UCSD-AML1 (cell line): ENCODE measurements around the gene TCF7L2.
"Not testable (repeated sequence)": the region's sequence is repeated elsewhere in the genome, so short reads cannot be mapped to it uniquely, and the experiment has no call there.

ENCODE experiments used
- DNase-seq: peaks from one replicate; lab custom pipeline; 2025; ENCODE audit not compliant: unreplicated experiment; lab: John Stamatoyannopoulos, UW

Gene TCF7L2

DNA sequence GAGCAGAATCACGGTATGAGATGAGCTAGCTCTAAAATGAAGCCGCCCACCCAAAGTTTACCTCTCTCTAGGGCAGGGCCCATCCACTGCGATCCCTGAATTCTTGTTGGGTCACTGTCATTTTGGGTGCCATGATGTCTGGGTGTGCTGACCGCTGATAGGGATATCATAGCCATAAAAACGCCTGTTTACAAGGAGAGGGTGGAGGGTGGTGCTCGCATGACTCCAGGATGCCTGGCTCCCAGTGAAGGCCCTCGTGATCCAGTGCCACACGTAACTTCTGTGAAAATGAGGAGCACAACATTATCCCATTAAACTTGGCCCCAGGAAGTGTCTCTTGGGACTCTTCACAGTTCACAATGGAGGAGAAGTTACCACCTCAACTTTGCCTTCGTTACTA is 139.5 kb downstream of the TCF7L2 start:
- DNase-seq = no peak

DNA sequence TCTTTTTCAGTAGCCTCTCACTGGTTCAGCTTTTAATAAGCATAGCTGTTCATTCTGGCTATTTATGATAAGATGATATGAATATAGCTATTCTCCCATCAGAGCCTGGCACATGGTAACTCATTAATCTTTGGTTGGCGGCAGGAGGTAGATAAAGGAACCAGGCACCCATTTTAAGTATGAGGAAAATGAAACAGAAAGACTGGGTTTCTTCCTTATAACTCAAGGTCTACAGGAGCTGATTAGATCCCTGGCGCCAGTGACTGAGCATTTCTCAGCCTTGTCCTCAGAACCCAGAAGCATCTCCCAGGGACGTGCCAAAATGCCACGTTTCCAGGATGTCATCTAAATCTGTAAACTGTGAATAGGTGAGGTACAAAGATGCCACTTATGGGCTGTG is 141.9 kb downstream of the TCF7L2 start:
- DNase-seq = no peak

DNA sequence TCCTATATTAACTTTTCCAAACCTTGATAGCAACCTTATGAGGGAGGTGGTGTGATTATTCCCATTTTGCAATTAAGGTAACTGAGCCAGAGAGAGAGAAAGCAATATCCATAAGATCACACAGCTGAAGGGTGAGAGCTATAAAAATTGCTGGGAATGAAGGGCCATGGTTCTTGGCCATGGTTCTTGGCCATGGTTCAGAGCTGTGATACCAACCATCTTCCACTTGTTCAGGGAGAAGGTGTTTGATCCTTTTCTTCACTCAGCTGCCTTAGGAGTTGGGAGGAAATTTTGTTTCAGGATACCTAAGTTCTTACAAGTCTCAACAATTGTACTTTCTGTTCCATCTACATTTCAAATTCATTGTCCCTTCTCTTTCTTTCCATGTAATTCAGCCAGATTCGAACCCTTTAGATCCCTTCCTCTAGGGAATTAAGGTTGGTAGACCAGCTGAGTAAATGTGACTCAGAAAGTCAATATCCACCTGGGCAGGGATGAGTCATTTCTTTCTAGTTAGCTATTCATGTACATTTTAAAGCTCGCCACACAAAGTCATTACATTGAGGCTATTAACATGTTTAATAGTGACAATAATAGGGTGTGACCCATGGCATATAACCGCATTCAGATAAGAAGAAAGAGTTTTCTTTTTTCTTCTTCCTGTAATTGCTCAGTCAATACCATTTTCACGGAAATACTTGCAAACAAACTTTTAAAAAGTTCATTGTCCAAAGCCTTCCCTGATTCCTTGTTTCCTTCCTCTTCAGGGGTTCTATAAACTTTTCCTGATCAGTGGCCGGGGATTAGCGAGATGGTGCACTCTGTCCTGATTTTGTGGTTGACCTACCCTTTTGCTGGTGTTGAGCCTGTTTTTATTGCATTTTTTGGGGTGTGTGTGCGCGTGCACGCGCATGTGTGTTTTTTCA is 143.4 kb downstream of the TCF7L2 start:
- DNase-seq = peak; percentile 39

DNA sequence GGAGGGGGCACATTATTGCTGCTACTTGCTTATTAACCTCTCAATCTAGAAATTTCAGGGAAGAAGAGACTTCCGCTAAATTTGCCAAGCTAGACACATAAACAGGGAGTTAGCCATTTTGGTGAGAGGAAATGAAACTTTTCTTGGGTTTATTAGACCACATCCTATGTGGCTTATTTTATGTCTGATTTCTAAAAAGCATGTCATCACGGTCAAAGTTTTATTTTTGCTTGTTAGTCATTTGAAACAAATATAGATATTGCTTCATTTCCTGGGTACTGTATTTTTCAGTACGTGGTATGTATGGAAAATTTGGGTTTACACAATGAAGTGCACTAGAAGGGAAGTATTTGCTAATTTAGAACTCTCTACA is 144.1 kb downstream of the TCF7L2 start:
- DNase-seq = no peak

DNA sequence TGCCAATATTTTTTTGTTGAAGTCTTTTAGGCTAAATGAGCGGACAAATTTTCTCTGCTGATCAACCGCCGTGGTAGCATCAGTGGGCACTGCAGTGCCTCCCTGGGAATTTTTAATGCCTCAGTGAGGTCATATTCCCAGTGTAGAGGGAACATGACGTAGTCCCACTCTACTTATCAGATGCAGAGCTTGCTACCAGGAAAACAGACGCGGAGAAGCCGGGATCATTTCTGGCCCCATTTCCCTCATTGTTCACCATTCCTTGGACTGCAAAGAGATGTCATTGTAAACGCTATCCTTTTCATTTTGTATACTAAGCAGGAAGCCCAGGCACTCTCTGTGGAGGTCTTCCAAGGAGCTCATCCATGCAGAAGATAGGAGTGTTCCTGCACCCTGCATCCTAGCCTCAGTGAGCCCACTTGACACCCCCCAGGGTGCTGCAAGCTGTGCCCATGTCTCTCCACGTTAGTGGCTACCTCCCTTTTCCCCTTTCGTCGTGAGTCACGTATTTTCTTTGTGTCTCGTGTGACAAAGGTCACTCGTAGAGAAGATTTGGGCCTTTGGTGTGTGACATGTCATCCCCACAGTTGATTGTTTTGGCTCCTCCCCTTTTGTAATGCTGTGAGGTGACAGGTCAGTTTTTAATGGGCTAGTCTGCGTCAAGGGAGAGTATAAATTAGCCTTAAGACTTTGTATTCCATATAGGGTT is 145.5 kb downstream of the TCF7L2 start:
- no peak for DNase-seq

DNA sequence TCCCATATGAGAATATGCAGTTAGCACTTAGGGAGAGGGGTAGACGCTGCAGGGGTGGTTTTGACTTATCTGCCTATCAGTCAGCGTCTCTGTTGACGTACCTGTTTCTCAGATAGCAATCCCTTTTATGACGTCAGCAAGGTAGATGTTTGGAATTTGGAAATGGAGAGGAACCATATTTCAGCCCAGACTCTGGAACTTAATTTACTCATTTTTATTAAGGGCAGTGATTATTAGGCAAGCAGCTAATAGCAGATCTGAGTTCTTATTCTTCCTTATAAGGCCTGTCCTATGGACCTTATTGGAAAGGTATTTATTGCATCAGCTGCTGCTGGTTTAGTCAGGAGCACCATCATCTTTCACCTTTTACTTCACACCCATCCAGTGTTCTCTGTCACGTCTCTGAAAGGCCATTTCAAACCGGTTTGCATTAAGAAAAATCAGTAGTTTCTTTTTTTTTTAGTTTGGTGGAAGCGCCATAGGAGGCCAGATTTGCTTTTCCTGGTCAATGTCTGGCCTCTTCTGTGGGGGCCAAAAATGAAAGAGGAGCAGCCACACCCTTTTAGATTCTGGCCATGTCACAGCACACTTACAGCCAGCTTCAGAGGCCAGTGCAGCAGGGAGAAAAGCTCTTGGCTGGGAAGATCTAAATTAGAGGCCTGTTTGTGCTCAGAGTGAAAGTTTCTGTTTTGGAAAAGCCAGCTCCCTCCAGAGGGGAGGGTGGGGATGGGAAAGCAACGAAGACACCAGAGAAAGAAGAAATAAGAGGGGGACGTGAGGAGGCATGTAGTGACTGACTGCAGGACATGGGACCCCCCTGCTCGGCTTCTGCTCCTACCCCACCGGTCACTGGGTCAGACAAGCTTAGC is 146.3 kb downstream of the TCF7L2 start:
- no peak for DNase-seq

DNA sequence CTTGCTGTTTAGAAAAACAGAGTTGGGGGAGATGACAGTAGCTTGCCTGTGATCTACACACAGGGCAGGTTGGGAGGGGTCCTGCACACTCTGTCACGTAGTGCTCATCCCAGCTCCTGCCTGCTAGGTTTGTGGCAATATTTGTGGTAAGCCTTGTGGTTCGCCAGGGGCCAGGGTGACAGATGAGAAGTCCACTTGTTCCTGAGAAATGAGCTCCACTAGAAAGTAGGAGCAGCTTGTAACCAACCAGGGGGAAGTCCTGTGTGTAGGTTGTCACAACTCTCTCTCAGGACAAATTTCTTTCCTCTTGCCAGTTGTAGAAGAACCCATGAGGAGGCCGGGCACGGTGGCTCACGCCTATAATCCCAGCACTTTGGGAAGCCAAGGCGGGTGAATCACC is 147.0 kb downstream of the TCF7L2 start:
- DNase-seq = peak; percentile 26

DNA sequence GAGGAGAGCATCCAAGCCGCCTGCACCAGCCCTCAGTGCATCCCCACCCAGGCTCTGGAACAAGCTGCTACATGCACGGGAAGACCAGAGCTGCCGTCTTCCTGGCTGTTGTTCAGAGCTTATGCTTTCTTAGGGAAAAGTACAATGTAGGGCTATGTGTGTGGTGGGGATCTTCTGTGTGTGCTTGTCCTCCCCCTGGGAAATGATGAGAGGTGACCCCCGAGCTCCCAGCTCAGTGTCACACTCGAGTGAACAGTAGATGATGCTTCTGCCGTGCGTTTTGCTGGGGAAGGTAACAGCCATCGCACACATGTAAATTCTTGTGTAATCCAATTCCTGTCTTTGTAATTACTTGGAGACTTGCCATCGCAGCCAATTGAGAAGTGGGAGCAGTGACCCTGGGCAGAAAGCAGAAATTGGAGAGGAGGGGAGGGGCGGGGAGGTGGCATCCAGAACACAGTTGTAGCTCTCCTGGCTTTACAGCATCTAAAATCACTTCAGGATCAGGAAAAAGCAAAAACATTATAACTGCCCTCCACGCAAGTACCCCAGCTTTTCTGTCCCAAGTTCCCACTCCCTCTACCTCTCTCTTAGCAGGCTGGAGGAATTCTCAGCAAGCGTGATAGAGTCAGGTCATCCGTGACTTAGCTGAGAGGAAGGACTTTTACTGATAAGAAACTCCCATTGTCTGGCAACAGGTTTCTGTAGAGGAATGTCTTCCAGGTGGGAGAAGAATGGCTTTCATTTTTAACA is 149.6 kb downstream of the TCF7L2 start:
- no peak for DNase-seq

DNA sequence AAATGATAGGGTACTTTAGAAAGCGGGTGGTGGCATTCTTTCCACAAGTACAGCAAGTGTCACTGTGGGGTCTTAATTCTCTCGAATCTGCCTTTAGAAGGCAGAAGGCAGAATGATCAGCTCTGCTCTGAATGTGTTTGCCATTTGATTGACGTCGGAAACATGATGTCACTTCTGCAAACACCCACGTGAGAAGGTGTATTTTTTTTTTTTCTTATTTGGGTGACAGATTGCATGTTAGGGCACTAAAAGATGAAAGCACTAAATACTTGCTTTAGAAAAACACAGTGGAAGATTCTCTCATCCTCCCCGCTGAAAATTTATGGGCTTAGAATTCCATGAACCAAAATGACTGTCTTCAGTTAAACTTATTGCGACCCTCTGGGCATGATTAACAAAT is 150.2 kb downstream of the TCF7L2 start:
- DNase-seq = no peak

DNA sequence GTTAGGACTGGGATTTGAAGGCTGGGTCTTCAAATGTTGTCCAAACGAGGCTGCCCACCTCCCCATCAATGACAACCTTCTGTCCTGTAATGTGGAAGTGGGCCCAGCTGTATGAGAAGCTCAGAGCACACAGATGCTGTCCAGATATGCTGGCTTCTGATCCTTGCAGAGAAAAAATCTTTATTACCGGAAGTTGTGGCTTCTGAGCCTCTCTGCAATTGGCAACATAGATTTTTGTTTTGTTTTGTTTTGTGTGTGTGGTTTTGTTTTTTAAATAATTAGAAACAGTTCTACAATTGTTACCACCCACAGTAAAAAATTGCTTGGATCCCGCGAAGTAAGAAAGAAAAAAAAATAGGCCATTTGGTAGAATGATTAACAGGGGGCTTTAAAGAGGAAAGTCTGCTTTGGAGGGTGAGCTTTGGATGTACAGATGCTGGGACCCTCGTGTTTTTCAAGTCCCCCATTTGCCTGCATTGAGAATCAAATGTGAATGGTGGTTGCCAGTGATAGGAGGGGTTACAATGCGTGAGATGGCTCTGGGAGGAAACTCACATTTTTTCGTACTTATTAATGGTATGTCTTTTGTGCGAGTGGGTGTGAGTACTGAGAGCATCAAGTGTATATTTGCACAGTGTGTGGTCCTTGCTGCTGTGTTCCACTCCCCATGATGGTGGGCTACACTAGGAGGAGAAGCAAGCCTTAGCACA is 153.2 kb downstream of the TCF7L2 start:
- DNase-seq = no peak

DNA sequence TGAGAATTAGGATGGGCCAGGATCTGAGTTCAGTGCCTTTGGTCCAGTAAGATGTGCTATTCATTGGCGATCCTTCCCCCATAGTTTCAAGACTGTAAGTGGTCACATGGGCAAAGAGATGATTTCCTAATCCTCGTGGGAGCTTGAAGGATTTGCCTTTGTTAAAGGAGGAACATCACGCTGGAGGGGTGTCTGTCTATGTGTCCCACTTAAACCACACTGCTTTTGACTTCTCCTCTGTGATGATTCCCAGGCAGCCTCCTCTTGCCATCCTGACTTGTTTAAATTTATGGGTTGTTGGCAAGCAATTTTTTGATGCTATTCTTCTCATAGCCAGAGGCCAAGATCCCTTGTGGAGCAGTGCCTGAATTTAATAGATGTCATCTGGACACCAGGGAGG is 154.0 kb downstream of the TCF7L2 start:
- DNase-seq = no peak

DNA sequence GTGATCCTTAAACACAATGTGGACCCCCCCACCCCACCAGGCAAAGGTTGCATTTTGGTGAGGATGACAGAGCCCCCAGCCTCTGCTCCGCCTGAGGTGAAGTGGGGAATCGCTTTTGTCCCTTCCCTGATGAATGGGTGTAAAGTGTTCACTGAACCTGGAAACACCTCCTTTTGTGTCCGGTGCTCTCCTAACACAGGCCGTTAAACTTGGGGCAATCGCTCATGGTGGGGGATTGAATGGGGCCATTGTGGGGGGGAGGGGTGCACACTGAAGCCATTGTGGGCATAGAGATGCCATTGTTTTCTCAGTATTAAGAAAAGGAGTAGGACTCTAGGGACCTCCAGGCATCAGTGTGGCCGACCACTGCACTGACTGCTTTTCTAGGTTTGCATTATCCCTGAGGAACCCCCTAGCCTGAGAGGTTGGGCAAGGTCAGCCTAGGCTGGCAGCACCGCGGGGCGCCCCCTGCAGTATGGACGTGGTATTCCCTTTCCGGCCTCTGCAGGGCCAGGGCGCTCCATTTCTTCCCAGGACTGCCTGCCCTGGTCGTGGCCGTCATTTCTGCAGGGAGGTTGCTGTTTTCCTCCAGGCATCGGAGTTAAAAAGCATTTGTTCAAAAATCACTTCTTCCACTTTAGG is 158.3 kb downstream of the TCF7L2 start:
- DNase-seq = peak; percentile 39

DNA sequence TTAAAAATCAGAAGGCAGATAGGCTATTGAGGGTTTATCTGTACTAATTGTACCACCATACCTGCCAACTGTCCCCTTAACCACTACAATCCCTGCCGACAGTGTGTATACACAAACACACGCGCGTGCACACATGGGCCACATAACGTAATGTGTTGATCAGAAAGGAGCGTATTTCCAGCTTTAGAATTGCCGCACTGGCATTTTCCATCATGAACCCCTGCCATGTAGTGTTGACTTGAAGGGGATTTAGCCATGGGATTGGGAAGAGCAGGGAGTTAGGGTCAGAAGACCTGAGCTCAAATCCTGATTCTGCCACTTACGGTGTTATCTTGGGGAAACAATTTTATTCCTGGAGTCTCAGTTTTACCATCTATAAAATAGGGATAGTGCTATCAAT is 158.9 kb downstream of the TCF7L2 start:
- no peak for DNase-seq

DNA sequence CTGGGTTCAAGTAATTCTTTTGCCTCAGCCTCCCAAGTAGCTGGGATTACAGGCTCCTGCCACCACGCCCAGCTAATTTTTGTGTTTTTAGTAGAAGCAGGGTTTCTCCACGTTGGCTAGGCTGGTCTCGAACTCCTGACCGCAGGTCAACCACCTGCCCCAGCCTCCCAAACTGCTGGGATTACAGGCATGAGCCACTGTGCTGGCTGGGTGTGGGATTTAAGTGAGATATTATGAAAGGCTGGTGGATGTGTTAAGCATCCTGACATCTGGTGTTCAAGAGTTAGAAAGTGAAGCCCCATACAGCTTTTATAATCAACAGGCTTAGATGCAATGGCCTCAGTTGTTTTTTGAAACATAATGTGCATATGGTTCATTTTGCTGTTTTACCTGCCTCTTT is 159.4 kb downstream of the TCF7L2 start:
- DNase-seq = not testable (repeated sequence)

DNA sequence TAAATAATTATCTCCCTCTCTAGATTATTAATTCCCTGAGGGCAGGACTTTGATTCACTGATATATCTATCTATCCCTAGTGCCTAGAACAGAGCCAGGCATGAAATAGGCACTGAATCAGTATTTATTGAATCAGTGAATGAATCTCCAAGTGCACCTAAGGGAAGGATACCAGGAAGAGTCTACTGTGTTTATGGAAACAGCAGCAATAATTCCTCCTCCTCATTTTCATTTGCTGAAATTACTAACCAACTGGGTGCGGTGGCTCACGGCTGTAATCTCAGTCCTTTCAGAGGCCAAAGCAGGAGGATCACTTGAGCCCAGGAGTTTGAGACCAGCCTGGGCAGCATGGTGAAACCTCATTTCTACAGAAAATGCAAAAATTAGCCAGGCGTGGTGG is 161.2 kb downstream of the TCF7L2 start:
- DNase-seq = no peak

DNA sequence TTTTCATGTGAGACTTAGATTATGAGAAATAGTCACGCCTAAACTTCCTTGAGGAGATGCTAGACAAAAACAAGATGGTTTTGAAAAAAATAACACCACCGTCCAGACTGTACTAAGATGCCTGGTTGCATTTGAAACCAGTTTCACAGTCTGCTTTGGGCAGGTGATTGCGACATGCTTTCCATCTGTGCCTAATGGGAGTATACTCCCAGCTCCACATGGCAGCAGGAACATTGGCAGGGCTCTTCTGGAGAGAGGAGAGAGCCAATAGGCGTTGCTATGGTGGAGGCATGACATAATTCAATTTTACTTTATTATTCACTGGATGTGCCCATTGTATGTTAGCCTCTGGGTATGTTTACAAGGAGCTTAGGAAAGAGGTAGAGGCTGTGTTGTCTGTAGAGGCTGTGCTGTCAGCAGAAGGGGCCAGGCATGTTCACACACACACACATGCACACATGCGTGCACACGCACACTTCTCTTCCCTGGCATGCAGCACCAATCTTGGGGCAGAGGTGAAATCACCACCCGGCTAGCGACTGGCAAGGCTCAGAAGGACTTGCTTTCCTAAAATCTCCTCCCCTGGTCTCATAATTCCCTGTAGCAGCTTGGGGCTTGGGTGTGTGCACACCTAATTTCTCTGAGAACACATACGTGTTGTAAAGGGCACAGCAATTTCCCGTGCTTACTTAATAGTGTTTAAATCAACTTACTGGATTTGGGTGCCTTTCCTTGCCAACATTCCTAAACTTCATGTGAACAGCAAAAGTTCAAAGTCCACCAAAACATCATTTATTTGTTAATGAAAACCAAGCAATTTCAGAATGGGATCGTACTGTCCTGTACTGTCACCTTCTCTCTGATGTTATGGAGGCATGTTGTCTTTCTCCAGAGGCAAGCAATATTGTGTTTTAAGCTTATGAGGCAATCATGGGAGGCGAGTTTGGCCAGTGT is 162.1 kb downstream of the TCF7L2 start:
- DNase-seq = no peak

DNA sequence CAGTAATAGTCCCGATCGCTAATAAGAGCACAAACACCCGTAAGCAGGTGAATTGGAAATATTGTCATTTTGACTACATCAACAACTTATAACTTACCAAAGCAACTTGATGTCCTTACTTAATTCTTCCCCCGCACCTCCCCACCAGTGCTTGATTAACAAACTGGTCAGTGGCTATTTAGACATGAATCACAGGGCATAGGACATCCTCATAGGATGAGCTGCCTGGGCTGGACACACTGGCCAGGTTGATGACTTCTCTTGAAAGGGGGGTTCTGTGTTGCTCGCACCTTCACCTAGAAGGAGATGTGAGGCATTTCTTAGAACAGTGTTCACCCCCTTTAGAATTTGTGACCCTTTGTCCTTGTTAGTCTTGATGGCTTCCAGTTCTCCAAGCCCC is 163.2 kb downstream of the TCF7L2 start:
- no peak for DNase-seq

DNA sequence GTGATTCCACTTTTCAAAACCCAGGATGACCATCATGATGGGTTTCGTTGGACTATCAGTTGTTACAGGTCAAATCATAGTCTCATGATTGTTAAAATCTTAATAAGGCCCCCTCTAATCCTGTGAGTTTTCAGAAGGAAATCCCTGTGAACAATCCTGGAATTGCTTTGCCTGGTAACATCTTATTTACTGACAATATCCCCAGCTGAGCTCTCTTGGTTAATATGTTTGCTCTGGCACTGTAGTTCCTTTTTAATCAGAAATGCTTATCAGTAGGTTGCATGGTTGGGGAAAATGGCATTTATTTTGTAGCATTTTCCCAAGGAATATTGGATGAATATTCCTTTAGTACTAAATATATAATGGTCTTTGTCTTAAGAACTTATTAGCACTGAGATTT is 163.9 kb downstream of the TCF7L2 start:
- no peak for DNase-seq

DNA sequence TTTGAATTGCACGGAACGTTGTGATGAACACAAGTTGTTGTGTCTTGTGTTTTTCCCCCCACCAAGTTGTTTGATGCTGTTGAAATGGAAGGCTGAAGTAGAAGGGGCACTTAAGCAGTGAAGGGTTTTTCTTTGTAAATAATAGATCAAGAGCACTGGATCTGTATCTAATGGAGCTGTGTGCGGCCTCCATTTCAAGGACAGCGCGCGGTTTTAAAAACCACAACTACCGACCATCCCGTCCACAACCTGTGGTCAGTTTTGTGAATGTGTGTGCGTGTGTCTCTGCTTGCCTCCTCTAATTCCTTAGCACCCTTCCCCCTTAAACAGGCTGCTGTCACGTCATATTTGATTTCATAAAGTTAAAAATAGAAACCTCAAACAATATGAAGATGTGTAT is 165.5 kb downstream of the TCF7L2 start:
- DNase-seq = no peak
